HG03095 (cell line): ENCODE results near the gene JMJD4.

Source experiments
- ATAC-seq: cut with Tn5 transposase; IDR thresholded peaks from one replicate; pipeline ENCODE4 v1.9.1; 2021; ENCODE audit warnings: moderate library complexity; ENCODE audit not compliant: unreplicated experiment

JMJD4 gene

DNA sequence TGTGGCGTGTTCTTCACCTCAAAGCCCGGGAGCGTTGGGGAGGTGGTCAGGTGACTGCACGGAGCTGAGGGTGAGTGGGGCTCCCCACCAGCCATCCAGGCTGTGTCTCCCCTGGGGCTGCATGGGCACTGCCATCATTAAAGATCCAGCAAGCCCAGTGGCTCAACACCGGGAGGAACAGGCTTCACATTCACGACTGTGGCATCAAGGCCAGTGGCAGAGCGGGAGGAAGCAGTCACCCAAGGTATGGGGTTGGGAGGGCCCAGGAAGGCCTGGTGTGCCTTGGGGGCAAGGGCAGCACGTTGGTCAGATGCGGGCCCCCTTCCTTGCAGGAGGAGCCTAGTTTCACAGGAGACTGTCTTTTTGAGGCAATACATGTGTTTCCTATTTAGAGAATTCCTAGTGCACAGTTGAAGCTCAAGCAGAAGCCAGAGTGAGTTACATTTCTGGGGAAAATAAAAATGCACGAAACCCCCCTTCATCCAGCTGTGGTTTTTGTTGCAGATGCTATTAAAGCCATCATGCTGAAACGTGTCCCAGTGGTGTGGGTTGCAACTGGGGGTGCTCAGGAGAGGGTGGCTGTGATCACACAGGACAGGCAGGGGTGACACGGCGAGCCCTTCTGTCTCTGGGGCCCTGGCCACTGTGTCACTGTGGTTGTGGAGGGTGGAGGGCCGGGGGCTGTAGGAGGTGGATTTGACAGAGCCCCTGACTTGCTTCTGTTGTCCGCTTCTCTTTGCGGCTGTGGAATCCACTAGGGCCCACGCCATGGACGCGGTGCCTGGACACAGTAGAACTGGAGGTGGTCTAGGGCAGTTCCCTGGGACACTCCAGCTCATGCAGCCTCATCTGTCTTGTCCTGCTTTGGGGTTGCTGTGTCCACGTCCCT, 34.2 kb upstream of the JMJD4 start:
- no peak for ATAC-seq

DNA sequence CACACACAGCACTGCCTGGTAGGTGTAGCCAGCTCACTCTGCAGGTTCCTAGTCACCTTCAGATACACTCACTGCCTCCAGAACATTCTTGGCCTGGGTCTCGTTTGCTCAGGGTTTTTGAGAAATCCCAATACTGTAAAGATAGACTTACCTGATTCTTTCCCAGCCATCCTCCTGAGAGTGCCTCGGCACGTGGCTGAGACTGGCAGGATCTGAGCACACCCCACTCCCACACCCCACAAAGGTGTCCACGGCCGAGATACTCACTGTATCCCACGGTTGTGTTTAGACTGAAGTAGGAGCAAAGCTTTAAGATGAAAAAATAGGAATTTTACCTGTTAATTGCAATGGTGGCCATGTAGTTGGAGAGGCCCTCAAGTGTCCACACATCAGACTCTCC, 33.5 kb upstream of the JMJD4 start:
- no peak for ATAC-seq

DNA sequence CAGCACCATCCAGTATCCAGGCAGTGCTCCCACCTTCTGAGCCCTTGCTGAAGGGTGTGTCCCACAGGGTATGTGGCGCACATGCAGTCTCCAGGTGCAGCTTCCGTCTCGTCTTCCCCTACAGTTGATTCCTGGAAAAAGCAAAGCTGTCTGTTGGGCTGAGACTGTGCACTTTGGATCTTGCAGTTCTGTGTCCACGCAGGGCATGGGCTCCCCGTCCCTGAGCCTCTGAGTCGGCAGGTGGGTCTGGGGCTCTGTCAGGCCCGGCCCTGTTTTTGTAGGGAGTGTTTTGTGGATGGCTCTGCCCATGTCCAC, 33.0 kb upstream of the JMJD4 start:
- ATAC-seq = no peak

DNA sequence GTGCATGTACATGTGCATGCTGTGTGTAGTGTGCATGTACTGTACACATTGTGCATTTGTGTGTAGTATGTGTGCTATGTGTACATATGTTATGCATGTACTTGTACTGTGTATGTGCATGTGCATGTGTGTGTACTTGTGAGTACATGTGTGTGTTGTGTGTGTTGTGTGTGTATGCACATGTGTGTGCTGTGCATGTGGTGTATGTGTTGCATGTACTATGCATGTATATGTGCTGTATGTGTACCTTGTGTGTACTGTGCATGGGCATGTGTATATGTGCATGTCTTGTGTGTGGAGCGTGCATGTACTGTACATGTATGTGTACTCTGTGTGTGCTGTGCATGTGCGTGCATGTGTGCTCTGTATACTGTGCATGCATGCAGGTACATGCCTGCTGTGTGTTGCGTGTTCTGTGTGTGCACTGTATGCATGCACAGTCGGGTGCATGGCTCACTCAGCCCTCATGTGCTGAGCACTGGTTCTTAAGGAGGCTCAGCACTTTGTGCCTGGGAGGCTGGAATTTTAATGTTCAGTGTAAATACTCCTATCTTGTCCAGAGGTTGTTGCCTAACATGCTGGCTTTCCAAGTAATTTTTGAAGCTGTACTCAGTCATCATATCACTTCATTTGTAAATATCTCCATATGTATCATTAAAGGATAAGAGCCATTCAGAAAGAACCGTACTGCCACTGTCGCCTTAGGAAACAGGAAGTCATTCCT, 32.5 kb upstream of the JMJD4 start:
- no peak for ATAC-seq

DNA sequence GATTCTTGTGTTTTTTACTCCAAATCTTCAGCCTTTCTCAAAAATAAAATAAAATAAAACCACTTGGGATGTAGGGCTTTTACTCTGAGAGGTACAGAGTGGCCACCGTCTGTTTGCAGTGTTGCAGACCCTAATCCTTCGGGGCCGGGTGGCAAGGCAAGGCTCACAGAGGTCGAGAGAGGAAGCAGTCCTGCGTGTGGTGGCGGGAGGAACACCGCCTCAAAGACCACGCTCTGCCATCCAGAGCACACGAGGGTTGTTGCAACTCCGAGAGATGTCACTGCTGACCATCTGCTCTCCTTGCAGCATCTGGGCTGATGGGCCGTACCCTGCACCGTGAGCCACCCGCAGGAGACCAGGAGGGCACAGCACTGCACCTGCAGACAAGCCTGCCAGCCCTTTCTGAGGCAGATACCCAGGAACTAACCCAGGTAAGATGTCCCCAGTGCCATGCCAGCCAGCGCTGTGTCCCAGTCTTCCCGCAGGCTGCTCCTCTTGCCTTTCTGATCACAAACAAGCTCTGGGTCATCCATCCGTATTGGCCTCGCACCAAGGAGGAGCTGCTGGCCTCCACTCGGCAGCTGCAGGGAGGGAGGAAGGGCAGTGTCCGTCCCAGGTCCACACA, 31.7 kb upstream of the JMJD4 start:
- no peak for ATAC-seq

DNA sequence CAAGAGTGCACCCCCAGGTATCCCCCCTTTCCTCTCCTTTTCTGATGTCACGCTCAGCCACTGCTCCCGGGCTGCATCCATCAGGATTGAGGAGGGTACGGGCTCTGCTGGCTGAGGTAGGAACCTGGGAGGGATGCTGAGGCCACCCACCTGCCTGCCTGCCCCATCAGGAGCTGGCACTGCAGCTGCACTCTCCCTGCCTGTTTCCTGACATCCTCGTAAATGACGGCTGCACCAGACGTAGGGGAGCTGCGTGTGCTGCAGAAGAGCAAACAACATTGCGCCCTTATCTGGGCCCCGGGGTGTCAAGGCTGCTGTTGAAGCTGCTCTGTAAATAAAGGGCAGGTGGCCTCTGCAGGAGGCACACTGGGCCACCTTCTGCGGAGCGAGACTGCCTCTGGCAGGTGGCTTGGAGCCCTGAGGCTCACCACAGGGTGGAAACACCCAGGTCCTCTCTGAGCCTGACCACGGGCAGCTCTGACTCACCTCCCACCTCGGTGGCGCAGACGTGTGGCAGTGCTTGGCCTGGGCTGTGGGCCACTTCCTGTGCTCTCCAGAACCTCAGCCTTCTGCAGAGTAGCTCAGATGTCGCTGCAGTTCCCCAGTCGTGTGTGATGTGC, 31.0 kb upstream of the JMJD4 start:
- no peak for ATAC-seq

DNA sequence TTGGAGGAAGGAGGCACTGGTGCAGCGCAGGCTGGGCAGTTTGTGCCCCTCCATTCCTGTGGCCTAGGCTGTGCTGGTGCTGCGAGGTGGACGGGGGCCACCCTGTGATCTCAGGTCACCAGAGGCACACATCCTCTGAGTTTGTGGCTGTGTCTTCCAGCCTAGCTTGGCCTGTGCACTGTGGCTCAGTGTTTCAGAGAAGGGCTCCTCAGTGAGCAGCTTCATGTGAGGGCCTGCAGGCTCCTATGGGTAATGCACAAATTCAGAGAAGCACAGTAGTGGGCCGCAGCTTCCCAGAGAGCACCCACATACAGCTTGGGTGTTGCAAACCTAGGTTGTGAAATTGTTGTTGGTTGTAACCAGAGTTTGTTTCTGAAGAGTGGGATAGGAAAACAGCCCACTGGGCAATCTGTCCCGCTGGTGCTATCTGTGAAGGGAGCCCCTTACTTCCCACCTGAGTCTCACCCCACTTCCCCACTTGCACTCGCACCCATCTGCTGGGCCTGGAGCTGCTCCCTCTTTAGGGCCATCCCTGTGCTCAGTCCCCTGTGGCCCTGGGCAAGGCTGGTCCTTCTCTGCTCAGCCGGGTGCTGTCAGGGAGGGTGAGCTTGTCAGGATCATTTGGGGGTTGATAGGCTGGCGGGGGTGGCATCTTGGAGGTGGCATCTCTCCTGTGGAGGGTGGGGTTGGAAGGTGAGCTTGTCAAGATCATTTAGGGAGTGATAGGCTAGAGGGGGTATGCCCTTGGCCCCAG, 30.3 kb upstream of the JMJD4 start:
- ATAC-seq = no peak

DNA sequence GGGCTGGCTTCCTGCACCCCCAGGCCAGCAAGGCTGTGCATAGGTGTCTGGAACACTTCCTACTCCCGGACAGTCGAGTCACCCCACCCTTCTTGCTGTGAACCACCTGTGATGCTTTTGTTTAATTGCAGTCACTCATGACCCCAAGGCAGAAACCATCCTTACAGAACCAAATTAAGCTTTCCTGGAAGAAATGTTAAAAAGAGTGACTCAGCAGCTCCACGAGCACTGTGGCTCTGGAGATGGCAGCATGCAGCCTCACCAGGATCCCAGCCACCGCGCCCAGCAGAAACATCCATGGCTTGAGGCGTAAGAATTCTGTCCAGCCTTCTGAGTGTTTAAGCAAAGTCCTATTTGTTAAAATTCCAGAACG, 28.9 kb upstream of the JMJD4 start:
- ATAC-seq = no peak

DNA sequence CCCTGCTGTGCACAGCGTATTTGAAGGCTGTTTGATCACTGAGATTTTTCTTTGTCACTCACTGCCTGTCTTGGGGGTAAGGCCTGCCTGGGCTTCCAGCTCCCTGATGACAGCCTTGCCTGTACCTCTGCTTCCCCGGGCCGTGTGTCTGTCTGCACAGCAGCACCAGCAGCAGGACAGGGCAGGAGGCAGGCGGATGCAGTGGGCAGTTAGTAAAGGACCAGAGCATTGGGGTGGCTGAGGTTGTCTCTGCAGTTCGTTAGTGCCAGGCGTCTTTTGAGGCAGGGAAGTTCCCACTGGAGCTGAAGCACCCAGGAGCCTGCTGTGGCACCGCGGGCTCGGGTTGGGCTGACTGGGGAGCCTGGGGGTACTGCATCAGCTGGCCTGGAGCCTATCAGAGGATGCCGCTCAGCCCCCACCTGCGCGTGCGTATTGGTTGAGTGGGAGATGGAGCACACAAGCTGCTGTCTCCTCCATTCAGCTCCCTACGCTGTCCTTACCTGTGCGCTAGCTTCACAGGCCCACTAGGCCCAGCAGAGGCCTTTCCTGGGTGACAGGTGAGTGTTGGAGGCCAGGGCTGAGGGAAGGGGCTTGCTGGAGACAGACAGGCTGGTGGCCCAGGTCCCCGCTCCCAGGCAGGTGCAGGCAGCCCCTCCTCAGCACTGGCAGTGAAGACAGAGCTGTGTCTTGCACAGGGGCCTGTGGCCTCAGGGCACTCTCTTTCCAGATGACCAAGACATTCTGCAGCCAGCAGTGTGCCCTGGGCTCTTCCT, 28.3 kb upstream of the JMJD4 start:
- ATAC-seq = no peak

DNA sequence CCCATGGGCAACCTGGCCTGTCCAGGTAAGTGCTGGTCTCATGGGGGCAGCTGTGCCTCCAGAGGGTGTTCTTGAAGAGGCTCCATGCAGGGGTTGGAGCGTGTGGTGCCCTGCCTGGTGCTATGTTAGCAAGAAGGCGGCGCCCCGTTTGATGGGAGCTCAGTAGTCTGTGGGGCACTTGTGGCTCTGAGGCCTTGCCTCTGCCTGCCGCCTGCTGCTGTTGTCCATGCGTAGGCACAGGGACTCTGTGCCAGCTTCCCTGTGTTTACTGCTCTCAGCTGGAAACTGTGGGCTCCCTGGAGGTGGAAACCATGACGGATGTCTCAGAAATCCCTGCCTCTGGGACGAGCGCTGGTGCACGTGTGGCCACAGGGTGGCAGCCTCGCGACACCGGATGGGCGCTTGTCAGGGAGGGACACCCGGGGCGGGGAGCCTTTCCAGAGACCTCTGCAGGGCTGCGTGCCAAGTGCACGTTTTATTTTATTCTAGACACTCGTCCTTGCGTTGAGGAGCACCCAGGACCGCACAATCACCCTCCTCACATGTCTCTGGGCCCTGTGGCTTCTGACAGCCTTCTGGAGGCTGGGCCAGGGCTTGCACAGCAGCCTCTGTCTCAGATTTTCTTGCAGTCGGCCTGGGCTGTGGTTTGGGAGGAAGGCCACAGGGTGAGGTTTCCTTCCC, 27.3 kb upstream of the JMJD4 start:
- peak; percentile 61 for ATAC-seq

DNA sequence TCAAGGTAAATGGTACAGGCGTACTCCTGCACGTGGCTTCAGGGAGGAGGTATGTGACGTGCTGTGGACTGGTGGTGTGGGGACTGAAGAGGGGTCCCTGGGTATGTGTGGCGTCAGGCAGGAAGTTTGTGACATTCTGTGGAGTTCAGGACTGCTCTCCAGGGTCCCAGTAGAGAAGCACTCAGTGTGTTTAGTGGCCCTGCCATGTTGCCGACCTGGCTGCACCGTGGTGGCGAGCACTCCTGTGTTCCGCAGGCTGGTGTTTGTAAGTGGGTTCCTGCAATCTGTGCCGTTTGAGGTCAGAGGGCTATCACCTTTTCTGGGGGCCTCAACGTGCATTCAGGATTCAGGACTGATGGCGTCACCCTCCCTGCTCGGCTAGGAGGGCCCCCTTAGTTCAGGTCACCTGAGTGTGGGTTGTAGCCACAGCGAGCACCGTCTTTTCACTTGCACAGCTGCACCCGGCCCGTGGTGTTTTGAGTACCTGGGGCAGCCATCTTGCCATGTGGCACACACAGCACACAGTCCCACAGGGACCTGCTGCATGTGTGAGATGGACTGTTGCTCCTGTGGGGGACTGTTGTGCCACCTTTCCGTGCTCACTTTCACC, 26.6 kb upstream of the JMJD4 start:
- no peak for ATAC-seq

DNA sequence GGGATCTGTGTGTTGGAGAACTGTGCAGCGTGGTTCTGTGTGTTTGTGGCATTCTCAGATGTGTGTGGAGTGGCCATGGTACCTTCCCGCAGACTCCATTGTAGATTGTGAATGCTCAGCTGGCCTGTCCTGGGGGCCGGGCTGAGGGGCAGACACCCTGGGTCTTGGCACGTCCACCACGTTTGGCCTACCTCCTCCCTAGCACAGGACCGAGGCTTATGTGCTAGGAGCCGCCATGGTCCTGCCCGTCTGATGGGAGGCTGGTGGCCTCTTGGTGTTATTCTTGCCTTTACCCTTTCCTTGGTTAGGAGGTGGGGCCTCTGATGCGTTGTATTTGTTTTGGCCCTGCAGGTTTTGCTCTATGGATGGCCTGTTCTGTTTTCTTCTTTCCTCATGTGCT, 25.3 kb upstream of the JMJD4 start:
- ATAC-seq = no peak

DNA sequence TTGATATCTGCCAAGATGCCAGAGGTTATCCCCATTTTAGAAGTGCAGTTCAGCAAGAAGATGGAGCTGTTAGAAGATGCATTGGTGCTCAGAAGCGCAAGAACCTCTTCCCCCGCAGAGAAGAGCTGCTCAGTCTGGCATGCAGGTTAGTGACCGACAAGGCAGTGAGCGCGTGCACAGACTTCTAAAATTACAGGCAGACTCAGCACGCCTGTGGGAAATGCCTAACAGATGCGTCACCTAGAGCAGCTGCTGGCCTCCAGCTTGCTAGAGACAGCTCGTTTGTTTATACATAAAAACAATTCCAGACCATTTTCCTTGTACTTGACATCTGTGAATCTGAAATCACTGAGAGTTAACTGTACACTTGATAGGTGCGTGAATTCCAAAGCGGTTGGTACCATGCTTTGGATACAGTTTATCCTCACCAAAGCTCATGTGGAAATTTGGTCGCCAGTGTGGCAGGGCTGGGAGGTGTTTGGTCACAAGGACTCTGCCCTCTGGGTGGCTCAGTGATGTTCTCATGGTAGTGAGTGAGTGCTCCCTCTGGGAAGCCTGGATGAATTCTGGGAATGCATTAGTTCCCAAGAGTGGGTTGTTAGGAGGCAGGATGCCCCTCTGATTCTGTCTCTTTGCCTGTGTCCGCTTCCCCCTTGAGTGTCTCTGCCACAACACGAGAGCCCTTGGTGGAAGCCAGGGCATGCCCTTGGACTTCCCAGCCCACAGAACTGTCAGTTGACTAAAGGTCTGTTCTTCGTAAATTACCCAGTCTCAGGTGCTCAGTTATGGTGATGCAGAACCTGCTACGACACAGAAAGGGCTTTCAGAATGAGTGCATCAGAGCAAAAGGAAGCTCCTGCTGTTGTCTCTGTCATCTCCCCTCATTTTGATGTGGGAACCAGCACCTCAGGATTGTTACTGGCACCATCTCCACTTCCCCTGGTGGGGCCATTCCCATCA, 24.5 kb upstream of the JMJD4 start:
- ATAC-seq = no peak

DNA sequence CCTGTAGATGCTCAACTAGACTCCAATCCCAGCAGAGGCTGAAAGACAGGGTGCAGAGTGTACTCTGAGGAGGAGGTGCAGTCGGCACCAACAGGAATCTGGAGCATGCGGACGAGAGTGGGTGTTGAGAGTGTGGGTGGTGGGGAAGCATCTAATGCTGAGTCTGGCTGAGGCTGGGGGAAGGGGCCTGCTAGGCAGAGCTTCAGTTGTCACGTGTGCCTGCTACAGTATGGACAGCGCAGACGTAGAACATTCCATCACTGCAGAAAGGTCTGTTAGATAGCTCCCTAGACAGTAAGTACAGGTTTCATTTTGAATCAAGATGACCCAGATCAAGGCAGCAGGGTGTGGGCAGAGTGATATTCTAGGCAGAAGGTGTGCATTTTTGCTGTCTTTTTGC, 23.3 kb upstream of the JMJD4 start:
- peak; percentile 40 for ATAC-seq

DNA sequence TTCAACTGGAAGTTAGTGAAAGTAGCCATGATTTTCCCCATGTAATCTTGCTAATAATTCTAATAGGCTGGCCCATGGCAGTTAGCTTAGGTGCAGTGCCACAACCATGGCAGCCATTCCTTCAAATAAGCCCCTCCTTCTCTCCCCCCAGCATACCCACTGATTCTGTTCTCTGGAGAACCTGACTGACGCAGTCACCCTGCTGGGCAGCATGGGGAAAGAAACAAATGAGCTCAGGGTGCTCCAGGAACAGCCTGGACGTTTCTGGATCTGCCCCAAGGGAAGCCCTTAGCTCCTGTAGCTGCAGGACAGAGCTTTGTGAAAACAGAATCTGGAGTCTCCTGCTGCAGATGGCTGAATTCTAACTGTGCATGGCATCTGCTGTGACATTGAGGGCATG, 22.7 kb upstream of the JMJD4 start:
- ATAC-seq = no peak

DNA sequence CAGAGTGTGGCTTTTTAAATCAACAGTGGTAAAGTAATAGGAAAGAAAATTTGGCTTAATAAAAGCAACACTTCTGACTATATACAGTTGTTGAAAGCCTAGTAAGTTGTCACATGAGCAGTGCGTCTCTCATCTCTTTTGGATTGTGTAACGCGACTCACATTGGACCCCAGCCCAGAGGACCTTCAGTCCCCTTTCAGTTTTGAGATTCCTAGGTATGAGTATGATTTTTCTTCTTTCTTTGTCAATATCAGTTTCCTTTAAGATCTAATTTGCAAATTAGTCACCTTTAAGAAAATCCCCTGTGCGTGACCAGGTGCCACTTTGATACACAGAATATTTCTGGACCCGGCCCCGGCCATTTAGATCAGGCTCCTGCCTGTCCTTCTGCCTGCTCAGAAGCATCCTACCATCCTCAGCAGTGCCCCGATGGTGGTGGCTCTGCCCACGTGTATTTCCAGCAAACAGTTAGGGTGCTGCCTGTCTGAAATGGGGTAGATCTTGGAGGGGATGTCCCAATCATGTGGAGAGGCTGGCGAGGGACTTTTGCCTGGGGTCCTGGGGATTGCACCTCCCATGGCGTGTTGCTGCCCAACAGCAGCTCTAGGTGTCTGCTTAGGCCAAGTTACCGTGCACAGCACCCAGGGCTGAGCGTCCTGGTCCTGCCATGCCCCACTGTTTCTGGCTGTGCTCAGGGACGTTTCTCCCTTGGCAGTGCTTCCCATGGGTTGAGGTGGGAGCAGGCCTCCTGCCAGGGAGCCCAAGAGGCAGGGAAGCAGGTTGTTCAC, 21.3 kb upstream of the JMJD4 start:
- no peak for ATAC-seq

DNA sequence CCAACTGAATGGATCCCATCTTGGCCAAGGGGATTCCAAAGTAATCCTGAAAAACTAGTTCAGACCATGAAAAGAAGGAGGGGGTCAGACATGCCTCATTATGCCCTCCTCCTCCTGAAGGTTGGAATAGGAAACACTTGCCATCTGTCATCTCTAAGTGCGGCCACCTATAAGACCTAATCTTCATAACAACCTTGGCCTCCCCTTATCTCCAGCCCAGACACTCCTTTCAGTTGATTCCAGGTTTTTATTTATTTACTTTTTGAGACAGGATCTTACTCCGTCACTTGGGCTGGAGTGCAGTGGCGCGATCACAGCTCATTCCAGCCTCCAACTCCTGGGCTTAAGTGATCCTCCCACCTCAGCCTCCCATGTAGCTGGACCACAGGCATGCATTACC, 19.9 kb upstream of the JMJD4 start:
- ATAC-seq = no peak
